Adrenal gland (tissue), 12 donors: ENCODE results near the gene PLAC1. TPM values are rescaled to one million over a fixed set of nuclear protein-coding genes. Genes with fewer than 3 reads are reported as not detected.

Experiments used
- DNase-seq, 7 donors: peaks; one replicate each; pipeline ENCODE4 v3.0.0-alpha.2; 2019 to 2020
- H3K27ac ChIP-seq, 5 donors: fragments of 200-600 bp; sonication (generic) in 4 of 5; 1 replicate in 3 of 5; 2 replicates in 2 of 5; pipeline versions ENCODE4 v1.5.1 to v1.8.0; 2016 to 2020; ENCODE audit warnings: mild to moderate bottlenecking in 1 of 5
- H3K27me3 ChIP-seq: fragments of 200-600 bp; 2 replicates; pipeline ENCODE4 v1.8.0; 2021
- H3K36me3 ChIP-seq, 2 donors: fragments of 200-600 bp; replicated peaks in 1 of 2; 1 replicate in 1 of 2; 2 replicates in 1 of 2; pipeline versions ENCODE4 v1.5.1 to v1.8.0; 2018 to 2022
- H3K4me1 ChIP-seq, 2 donors: fragments of 200-600 bp; replicated peaks in 1 of 2; 1 replicate in 1 of 2; 2 replicates in 1 of 2; pipeline versions ENCODE4 v1.5.1 to v1.8.0; 2018 to 2021
- H3K4me3 ChIP-seq, 4 donors: fragments of 200-600 bp; sonication (generic) in 3 of 4; one replicate each; pipeline ENCODE4 v1.5.1; 2016 to 2018
- H3K9me3 ChIP-seq, 3 donors: fragments of 200-600 bp; sonication (generic) in 1 of 3; replicated peaks in 1 of 3; 1 replicate in 2 of 3; 2 replicates in 1 of 3; pipeline versions ENCODE4 v1.5.1 to v1.8.0; 2016 to 2021
- POLR2A ChIP-seq, 2 donors: fragments of 450-650 bp; IDR thresholded peaks; one replicate each; pipeline ENCODE4 v1.6.1; 2017; ENCODE audit warnings: antibody characterized with exemption in 2 of 2, mild to moderate bottlenecking in 2 of 2, moderate library complexity in 1 of 2
- WGBS, 4 donors: extraction: QIAGEN DNeasy Blood & Tissue Kit in 2 of 4; methylation state at CpG; one replicate each; pipeline versions ENCODE4 v1.1.5 to v1.1.7; 2013 to 2017; 5-methylcytosine and 5-hydroxymethylcytosine counted together
- intact Hi-C, 2 donors: fragments of 100-400 bp; cut with DNase I; formaldehyde crosslinking; loops; one replicate each; pipeline versions ENCODE4 v1.14.1 to v1.15.0; 2022 to 2023
- polyA plus RNA-seq, 3 donors: library from polyadenylated mRNA; stranded (reverse); fragments of 200-250 nt in 2 of 3; fragments of 350-450 nt in 1 of 3; fragmentation: Illumina TruSeq in 1 of 3; extraction: RNeasy Lipid Tissue Mini Kit (QIAGEN cat#74804) in 1 of 3; gene quantifications; one replicate each; pipeline ENCODE4 v1.2.3, GENCODE V29; 2013 to 2014
- total RNA-seq, 9 donors: library from RNA; depleted of rRNA in 4 of 9; stranded (reverse); fragments of >200 nt in 4 of 9; fragments of 120-200 nt in 1 of 9; fragmentation: NEBNext Ultra II Directional in 1 of 9; extraction: Animal tissue kit (Norgen Biotek cat#: 25700) in 1 of 9; gene quantifications; one replicate each; pipeline versions ENCODE4 v1.1.0 to v1.2.4, GENCODE V29; 2013 to 2023
- TF ChIP-seq, protein P1 (sequence below), 6 experiments: fragments of 450-650 bp in 4 of 6; fragments of 200-600 bp in 2 of 6; sonication (generic) in 1 of 6; IDR thresholded peaks; 1 replicate in 5 of 6; 2 replicates in 1 of 6; pipeline versions ENCODE4 v1.5.1 to v1.8.0; 2016 to 2021; ENCODE audit warnings: antibody characterized with exemption in 6 of 6, mild to moderate bottlenecking in 2 of 6, moderate library complexity in 1 of 6
- donor health status: healthy with polysubstance abuse.
- donor health status: Bipolar disorder and iron deficiency.
- donor health status: DM: yes; HTN: yes; CAD: no.
- donor health status: DM: no; HTN: no; CAD: no.
- donor health status: DM: no; HTN: no; CAD: no.
- donor health status: DM: yes; HTN: yes; CAD: no.

Gene PLAC1
- total and polyA plus RNA-seq, 12 donors: 58.0 TPM; not detected in 11

GRCh38 chrX:134631426-134632346 lies 26.6 kb downstream of the PLAC1 start:
- 54 to 76% (median 67%) methylated on average over 7 to 9 of the region's 9 CpGs for WGBS, 4 donors
- Histone ChIP-seq H3K4me3 (no peak overlapping the region), H3K36me3 (no peaks in the 10 kb centered on the region), H3K9me3 (no peaks in the 10 kb centered on the region), H3K4me1 (no peaks in the 10 kb centered on the region), H3K27ac (no peak overlapping the region), H3K27me3 (peaks cover 17% of the 10 kb centered on the region)
- intact Hi-C loops: no loop called here
- TF ChIP-seq, protein P1, sequence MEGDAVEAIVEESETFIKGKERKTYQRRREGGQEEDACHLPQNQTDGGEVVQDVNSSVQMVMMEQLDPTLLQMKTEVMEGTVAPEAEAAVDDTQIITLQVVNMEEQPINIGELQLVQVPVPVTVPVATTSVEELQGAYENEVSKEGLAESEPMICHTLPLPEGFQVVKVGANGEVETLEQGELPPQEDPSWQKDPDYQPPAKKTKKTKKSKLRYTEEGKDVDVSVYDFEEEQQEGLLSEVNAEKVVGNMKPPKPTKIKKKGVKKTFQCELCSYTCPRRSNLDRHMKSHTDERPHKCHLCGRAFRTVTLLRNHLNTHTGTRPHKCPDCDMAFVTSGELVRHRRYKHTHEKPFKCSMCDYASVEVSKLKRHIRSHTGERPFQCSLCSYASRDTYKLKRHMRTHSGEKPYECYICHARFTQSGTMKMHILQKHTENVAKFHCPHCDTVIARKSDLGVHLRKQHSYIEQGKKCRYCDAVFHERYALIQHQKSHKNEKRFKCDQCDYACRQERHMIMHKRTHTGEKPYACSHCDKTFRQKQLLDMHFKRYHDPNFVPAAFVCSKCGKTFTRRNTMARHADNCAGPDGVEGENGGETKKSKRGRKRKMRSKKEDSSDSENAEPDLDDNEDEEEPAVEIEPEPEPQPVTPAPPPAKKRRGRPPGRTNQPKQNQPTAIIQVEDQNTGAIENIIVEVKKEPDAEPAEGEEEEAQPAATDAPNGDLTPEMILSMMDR (IDR thresholded peaks at IDR 0.05): no peak
- TF ChIP-seq POLR2A (IDR thresholded peaks at IDR 0.05): no peak
- peak in 2 of 7 donors; percentile 2 to 31 for DNase-seq

DNA sequence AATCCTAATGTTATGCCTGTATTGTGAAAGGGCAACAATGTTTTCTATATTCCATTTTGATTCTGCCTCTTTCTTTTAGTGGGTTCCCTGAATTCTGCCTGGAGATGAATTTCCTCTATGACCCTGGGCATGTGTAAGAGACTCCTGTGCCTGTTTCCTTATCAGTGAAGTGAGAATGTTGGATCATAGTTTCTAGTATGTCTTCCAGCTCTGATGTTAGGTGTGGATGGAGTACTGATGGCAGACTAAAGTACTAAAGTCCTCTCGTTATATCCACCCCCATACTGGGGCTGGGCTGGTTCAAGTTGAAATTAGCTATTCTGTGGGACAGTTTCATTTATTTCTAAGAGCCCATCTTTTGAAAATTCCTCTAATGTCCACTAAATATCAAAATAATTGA lies 29.6 kb downstream of the PLAC1 start:
- TF ChIP-seq, protein P1 (IDR thresholded peaks at IDR 0.05): no peak
- no peak for TF ChIP-seq POLR2A (IDR thresholded peaks at IDR 0.05)
- DNase-seq: no peak
- WGBS, 4 donors: 64 to 97% (median 81%) methylated on average over 1 of the region's 1 CpG
- no peaks in the 10 kb centered on the region for H3K4me1 ChIP-seq
- intact Hi-C loops: no loop called here
- no peaks in the 10 kb centered on the region for H3K9me3 ChIP-seq
- H3K27me3 ChIP-seq: peaks cover 17% of the 10 kb centered on the region
- H3K36me3 ChIP-seq: no peaks in the 10 kb centered on the region
- H3K27ac ChIP-seq: no peak overlapping the region
- no peak overlapping the region for H3K4me3 ChIP-seq

DNA sequence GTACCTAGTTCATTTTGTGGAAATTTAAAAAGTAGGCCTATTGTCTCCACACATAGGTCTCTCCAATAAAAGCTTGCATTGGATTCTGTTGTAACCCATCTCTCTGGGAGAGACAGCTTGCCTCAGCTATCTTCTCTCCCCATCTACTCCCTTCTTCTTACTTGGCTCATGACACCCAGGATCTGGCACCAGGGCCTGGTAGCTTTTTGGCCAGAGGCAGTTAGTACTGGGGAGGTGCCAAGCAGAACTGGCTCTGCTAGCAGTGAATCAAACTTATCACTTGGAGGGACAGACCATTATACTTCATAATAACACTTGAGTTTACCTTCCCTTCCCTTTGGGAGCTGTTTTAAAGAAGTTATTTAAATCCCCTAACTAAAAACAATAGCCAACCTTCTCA lies 31.8 kb downstream of the PLAC1 start:
- Histone ChIP-seq H3K9me3 (no peaks in the 10 kb centered on the region), H3K4me1 (no peaks in the 10 kb centered on the region), H3K4me3 (no peak overlapping the region), H3K27ac (no peak overlapping the region), H3K27me3 (peaks cover 7% of the 10 kb centered on the region), H3K36me3 (no peaks in the 10 kb centered on the region)
- TF ChIP-seq, protein P1 (IDR thresholded peaks at IDR 0.05): no peak
- TF ChIP-seq POLR2A (IDR thresholded peaks at IDR 0.05): no peak
- intact Hi-C loops: no loop called here
- peak in 3 of 7 donors; percentile 18 to 49 (median 23) for DNase-seq

- WGBS, 4 donors: 14 to 50% (median 48%) methylated on average over 3 of the region's 3 CpGs
- H3K27me3 ChIP-seq: no peaks in the 10 kb centered on the region
- H3K36me3 ChIP-seq: no peaks in the 10 kb centered on the region
- H3K27ac ChIP-seq: no peak overlapping the region
- no peak for DNase-seq
- intact Hi-C loops: no loop called here
- TF ChIP-seq, protein P1 (IDR thresholded peaks at IDR 0.05): no peak
- no peak for TF ChIP-seq POLR2A (IDR thresholded peaks at IDR 0.05)
- H3K9me3 ChIP-seq: no peaks in the 10 kb centered on the region
- no peak overlapping the region for H3K4me3 ChIP-seq
- H3K4me1 ChIP-seq: no peaks in the 10 kb centered on the region
Observed at GRCh38 chrX:134625315-134625718, 33.0 kb downstream of the PLAC1 start.
